GM12892 (cell line): ENCODE results near the gene IGSF21.

Experiments used
- POLR2A ChIP-seq: IDR thresholded peaks from 2 replicates; pipeline ENCODE4 v1.6.1; 2011; ENCODE audit warnings: low read depth, low read length, control low read depth
- POLR2AphosphoS5 ChIP-seq: IDR thresholded peaks from 2 replicates; pipeline ENCODE4 v1.6.1; 2011; ENCODE audit warnings: low read depth, low read length, control low read depth
- TAF1 ChIP-seq: IDR thresholded peaks from 2 replicates; pipeline ENCODE4 v1.6.1; 2011; ENCODE audit warnings: low read depth, mild to moderate bottlenecking, control low read depth, low read length, borderline replicate concordance

DNA sequence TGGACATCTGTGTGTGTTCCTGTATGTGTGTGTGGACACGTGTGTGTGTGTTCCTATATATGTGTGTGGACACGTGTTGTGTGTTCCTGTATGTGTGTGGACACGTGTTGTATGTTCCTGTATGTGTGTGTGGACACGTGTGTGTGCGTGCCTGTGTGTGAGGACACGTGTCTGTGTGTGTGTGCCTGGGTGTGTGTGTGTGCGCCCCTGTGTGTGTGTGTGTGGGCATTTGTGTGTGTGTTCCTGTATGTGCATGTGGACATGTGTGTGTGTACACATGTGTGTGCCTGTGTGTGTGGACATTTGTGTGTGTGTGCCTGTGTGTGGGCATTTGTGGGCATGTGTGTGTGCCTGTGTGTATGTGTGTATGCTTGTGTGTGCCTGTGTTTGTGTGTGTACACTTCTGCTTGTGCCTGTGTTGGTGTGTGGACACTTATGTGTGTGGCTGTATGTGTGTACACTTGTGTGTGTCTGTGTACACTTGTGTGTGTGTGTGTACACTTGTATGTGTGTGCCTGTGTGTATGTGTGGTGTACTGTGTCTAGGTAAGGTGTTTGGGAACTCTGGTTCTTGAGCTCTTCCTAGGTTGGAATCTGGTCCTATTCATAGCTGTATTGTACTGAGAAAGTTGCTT lies 3.7 kb upstream of the IGSF21 start:
- TF ChIP-seq POLR2AphosphoS5: no peak
- no peak for TF ChIP-seq POLR2A
- TF ChIP-seq TAF1: no peak
